Right lung (tissue), 5 donors: ENCODE measurements around the gene HNRNPLL. TPM values are rescaled to one million over a fixed set of nuclear protein-coding genes. Genes with fewer than 3 reads are reported as not detected.
"Not testable (repeated sequence)": the region's sequence is repeated elsewhere in the genome, so short reads cannot be mapped to it uniquely, and the experiment has no call there.

Experiments used
- DNase-seq, 2 donors: peaks; one replicate each; pipeline ENCODE4 v3.0.0-alpha.2; 2013
- polyA plus RNA-seq, 5 donors: library from polyadenylated mRNA; unstranded; fragments of 120-200 nt; gene quantifications; one replicate each; pipeline versions ENCODE4 v1.2.1 to v1.2.3, GENCODE V29; 2013; ENCODE audit warnings: inconsistent platforms in 1 of 5, low replicate concordance in 1 of 5; ENCODE audit not compliant: insufficient read length in 5 of 5, insufficient read depth in 1 of 5

HNRNPLL gene
- polyA plus RNA-seq, 5 donors = 60.9 to 94.3 (median 79.7) TPM

GRCh38 chr2:38554973-38555595, 47.6 kb downstream of the HNRNPLL start:
- DNase-seq = no peak

- DNase-seq = no peak
Observed at GRCh38 chr2:38553554-38553953, 49.2 kb downstream of the HNRNPLL start.

- no peak for DNase-seq
Observed at GRCh38 chr2:38552259-38552658, 50.5 kb downstream of the HNRNPLL start.

GRCh38 chr2:38551746-38552145, 51.0 kb downstream of the HNRNPLL start:
- DNase-seq = no peak

- no peak for DNase-seq
Observed at GRCh38 chr2:38551171-38551570, 51.6 kb downstream of the HNRNPLL start.

DNA sequence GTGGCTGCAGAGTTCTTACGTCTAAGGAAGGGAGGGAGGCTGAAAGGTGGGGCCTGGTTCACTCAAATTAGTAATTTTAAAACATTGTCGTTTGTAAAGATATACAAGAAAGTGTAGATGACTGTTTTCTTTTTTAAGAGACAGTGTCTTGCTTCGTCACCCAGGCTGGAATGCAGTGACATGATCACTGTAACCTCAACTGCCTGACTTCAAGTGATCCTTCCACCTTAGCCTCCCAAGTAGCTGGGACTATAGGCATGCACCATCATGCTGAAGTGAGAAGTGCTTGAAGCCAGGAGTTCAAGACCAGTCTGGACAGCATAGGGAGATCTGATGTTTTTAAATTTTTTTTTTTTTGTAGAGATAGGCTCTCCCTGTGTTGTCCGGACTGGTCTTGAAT, 52.9 kb downstream of the HNRNPLL start:
- DNase-seq = no peak

DNA sequence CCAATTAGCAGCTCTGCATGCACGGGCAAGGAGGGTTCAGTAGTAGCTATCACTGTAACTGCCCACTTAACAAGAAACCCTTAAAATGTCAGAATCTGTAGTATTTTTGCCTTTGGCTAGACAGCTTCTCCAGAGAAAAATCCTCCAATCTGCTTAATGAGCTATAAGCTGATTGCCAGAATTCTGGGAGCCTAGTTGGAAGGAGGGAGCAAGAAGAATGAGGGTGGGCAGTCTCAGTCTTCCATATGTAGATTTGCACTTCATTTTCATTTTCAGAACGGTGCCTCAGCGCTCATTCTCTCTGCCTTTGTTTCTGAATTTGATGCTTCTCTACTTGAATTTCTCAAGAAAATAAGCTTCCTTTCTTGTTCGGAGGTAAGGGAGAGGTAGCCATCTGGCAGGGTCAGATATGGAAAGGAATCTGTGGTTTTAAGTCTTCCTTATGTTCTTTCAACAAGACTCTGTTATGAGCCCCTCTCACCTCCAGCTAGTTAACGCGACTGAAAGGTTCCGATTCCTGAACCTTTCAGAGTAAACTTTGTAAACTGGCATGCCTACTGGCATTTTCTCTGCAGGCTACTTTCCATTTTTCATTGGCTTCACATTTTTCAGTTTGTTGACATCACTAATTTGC, 53.5 kb downstream of the HNRNPLL start:
- DNase-seq = no peak

DNA sequence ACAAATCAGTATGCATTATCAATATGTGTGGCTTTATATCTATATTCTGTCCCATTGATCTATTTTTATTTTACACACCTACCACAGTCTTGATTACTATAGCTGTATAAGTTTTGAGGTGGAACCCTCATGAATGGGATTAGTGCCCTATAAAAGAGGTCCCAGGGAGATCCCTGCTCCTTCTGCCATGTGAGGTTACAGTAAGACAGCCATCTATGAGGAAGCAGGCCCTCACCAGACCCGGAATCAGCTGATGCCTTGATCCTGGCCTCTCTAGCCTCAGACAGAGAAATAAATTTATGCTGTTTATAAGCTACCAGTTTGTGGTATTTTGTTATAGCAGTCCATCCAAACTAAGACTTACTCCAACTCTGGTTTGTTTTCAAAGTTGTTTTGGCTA, 54.9 kb downstream of the HNRNPLL start:
- DNase-seq = no peak

DNA sequence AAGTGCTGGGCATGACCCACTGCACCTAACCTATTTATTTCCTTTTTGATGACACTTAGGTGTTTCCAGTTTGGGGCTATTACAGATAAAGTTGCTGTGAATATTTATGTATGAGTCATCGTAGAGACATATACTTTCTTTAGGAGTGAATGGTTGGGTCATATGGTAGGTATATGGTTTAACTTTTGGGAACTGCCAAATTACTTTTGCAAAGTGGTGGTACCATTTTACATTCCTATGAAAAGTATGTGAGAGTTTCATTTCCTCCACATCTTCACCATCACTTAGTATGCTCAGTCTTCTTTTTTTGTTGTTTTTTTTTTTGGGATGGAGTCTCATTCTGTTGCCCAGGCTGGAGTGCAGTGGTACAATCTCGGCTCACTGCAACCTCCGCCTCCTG, 56.1 kb downstream of the HNRNPLL start:
- no peak for DNase-seq

GRCh38 chr2:38546064-38546463, 56.7 kb downstream of the HNRNPLL start:
- DNase-seq = no peak

DNA sequence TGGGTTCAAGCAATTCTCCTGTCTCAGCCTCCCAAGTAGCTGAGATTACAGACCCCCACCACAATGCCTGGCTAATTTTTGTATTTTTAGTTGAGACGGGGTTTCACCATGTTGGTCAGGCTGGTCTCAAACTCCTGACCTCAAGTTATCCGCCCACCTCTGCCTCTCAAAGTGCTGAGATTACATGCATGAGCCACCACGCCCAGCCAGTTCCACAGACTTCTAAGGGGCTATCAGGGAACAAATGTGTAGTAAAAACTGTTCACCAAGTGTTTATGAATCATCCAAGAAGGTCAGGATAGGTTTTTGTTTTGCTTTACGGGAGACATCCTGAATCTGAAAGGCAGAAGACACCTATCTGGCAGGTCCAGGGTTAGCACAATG, 60.5 kb downstream of the HNRNPLL start:
- not testable (repeated sequence) for DNase-seq

DNA sequence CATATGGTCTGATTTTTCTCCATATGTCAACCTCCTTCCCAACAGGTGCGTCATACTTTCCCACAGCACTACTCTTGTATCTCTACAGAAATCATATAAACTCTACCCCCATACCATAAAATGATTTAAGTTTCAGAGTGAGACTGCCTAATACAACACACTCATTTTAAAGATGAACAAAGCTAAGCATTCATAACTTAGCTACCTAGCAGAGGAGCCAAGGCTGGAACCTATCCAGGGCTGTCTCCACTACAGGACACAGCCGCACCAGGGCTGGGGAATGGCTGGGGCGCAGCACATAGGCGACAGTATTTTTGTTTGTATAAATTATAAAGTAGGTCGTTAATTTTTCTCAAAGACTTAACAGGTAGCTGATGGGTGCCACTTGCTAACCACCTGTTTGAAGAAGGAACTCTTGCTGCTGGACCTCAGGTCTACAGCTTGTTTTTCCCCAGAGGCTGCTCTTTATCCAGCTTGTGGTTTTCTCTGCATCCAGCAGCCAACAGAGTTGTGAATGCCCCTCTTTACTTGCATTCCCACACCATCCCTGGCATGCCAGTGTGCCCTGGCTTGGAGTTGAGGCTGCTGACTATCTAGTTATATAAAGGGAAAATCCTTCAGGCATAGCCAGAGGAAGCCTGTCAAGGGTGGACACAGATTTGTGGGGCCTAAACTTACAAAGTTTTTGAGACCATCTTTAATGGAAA, 62.0 kb downstream of the HNRNPLL start:
- DNase-seq = no peak

- DNase-seq = no peak
Observed at GRCh38 chr2:38539086-38539485, 63.6 kb downstream of the HNRNPLL start.

GRCh38 chr2:38537937-38538525, 64.7 kb downstream of the HNRNPLL start:
- no peak for DNase-seq

GRCh38 chr2:38537296-38537695, 65.4 kb downstream of the HNRNPLL start:
- DNase-seq = not testable (repeated sequence)

GRCh38 chr2:38535744-38536506, 66.8 kb downstream of the HNRNPLL start:
- DNase-seq = peak; percentile 78 to 79

DNA sequence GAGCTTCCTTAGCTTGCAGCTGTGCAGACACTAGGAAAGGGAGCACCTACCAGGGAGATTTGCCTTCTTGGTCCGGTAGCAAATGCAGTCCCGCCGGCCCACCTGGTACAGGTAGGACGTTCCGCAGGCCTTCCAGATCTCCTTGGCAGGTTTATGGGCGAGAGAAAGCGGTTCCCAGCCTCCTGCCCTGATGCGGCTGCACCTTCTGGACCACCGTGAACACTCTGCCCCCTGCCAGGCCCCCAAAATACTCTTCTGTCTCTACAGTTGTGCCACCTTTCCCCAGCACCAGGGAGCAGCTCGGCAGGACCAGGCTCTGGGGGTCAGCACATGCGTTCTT, 67.4 kb downstream of the HNRNPLL start:
- DNase-seq = no peak

DNA sequence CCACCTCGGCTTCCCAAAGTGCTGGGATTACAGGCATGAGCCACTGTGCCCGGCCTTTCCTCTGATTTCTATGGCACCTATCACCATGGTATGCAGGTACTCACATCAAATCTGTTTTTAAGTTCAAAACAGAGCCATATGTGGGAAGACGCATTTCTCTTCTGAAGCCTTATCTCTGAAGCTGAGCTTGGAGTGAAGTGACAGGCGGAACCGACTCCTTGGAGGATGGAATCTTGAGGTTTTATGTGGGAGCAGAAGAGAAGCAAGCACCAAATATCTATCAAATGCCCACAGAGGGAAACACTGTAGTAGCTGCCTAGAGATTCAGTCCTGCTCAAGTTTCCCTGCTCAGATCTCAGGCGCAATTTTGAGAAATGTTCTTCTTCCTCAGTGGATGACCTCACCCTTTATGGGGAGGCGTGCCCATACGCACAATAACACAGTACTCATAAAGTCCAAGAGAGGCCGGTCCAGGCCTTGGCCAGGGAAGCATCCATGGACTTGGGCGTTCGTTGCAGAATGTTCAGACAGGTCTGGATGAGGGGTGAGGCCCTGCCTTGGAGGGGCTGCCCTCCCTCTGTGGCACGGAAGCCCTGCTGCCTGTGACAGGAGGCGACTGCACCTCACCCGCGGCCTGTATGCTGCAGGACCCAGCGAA, 67.9 kb downstream of the HNRNPLL start:
- no peak for DNase-seq

DNA sequence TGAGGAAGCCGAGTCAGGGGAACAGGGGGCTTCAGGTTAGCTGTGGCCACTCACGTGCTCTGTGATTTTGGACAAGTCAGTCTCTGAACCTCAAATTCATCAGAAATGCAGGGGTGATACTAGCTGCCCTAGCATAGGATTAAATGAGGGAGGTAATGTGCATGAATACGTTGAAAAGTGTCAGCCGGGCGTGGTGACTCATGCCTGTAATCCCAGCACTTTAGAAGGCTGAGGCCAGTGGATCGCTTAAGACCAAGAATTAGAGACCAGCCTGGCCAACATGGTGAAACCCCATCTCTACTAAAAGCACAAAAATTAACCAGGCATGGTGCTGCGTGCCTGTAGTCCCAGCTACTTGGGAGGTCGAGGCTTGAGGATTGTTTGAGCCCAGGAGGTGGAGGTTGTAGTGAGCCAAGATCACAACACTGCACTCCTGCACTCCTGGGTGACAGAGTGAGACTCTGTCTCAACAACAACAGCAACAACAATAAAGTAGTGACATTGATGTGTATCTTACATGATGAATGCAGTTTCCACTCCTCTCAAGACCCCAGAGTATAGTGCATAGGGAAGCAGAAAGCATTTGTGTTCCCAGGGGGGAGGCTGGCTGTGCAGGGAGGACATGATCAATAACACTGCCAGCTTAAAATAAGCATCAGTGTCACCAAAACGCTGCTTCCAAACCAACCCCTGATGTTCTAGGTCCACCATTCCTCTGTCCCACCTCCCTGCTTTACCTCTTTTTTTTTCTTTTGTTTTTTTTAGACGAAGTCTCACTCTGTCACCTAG, 68.8 kb downstream of the HNRNPLL start:
- DNase-seq = no peak

DNA sequence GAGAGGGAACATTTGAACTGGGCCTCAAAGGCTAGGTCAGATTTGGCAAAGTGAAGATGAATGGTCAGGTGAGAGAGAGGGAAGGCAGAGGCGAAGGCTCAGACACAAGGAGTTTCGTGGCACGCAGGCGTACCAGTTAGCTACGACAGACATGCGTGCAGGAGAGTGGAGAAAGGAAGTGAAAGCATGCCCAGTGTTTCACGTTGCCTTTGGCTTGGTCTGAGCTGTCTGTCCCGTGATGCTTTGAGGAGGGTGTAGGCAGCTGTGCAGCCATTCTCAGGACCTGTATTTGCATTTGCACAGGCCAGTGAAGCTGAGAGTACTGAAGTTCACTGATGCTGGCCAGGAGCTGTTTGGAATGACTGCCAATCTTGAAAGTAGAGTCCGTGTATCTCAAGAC, 69.5 kb downstream of the HNRNPLL start:
- DNase-seq = no peak

DNA sequence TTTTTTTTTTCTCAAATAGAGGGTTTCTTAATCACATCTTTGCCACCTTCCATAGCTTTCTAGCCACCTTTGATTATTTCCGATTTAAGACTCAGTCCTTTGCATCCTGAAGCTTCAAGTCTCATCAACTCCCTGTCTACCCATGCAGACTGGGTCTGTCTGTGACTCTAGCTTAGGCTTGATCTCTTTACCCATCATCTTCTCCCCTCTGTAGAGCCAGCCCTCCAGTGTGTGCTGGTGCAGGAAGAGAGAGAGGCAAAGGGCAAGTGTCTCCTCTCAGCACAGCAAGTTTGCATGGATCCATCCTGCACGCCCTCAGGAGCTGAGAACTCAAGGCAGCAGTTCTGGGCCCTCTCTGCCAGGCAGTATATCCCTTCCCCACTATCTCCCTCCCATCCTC, 70.4 kb downstream of the HNRNPLL start:
- no peak for DNase-seq
